Fibroblast of lung (primary cell): ENCODE measurements around the gene SLC44A1. TPM values are rescaled to one million over a fixed set of nuclear protein-coding genes. Genes with fewer than 3 reads are reported as not detected.

ENCODE experiments used
- DNase-seq, 2 donors: peaks; one replicate each; pipeline versions ENCODE4 v3.0.0 to v3.0.0-alpha.2; 2010; ENCODE audit warnings: low read depth in 2 of 2
- H2AFZ ChIP-seq: 2 replicates; pipeline ENCODE4 v1.5.1; 2012; ENCODE audit warnings: low read length, control low read depth, inconsistent platforms
- H3K27ac ChIP-seq: 2 replicates; pipeline ENCODE4 v1.5.1; 2011; ENCODE audit warnings: low read length, control low read depth; ENCODE audit not compliant: insufficient read depth
- H3K27me3 ChIP-seq: 2 replicates; pipeline ENCODE4 v1.5.1; 2011; ENCODE audit warnings: mild to moderate bottlenecking, low read length; ENCODE audit not compliant: control insufficient read depth, insufficient read depth
- H3K36me3 ChIP-seq: 2 replicates; pipeline ENCODE4 v1.5.1; 2011; ENCODE audit warnings: low read length; ENCODE audit not compliant: control insufficient read depth, insufficient read depth
- H3K4me1 ChIP-seq: 2 replicates; pipeline ENCODE4 v1.5.1; 2011; ENCODE audit warnings: low read length; ENCODE audit not compliant: control insufficient read depth, insufficient read depth; ENCODE audit errors: extremely low read depth
- H3K4me2 ChIP-seq: 2 replicates; pipeline ENCODE4 v1.5.1; 2011; ENCODE audit warnings: low read length, control low read depth; ENCODE audit not compliant: insufficient read depth; ENCODE audit errors: extremely low read depth
- H3K4me3 ChIP-seq, 4 experiments: fragments of 200-600 bp in 1 of 4; sonication (generic) in 1 of 4; replicated peaks in 1 of 4; 2 replicates each; pipeline ENCODE4 v1.5.1; 2011 to 2016; ENCODE audit warnings: low read length in 4 of 4, low read depth in 3 of 4, mild to moderate bottlenecking in 3 of 4, control low read depth in 2 of 4, inconsistent platforms in 1 of 4, mixed read lengths in 1 of 4; ENCODE audit not compliant: insufficient read depth in 1 of 4; ENCODE audit errors: control extremely low read depth in 1 of 4
- H3K79me2 ChIP-seq: 2 replicates; pipeline ENCODE4 v1.5.1; 2012; ENCODE audit warnings: mild to moderate bottlenecking, low read length, inconsistent platforms; ENCODE audit not compliant: control insufficient read depth, insufficient read depth
- H3K9ac ChIP-seq: 2 replicates; pipeline ENCODE4 v1.5.1; 2011; ENCODE audit warnings: mild to moderate bottlenecking, low read length, control low read depth; ENCODE audit not compliant: insufficient read depth
- H3K9me3 ChIP-seq: 2 replicates; pipeline ENCODE4 v1.5.1; 2012; ENCODE audit warnings: low read depth, low read length; ENCODE audit not compliant: control insufficient read depth, insufficient read depth
- H4K20me1 ChIP-seq: 2 replicates; pipeline ENCODE4 v1.5.1; 2011; ENCODE audit warnings: low read length; ENCODE audit not compliant: control insufficient read depth, insufficient read depth; ENCODE audit errors: extremely low read depth
- EZH2 ChIP-seq: IDR thresholded peaks from 2 replicates; pipeline ENCODE4 v1.5.1; 2012; ENCODE audit warnings: low read length, control low read depth, mild to moderate bottlenecking; ENCODE audit errors: missing control alignments
- polyA plus RNA-seq, 2 donors: library from polyadenylated mRNA; depleted of rRNA in 1 of 2; stranded (reverse) in 1 of 2; unstranded in 1 of 2; fragments of >200 nt; gene quantifications; 2 replicates each; pipeline ENCODE4 v1.2.1, GENCODE V29; 2011 to 2012; ENCODE audit warnings: missing spikeins in 1 of 2
- total RNA-seq: library from RNA; depleted of rRNA; stranded (reverse); fragments of >200 nt; gene quantifications from 2 replicates; pipeline ENCODE4 v1.2.1, GENCODE V29; 2014
- TF ChIP-seq, protein P1 (sequence below), 2 donors: IDR thresholded peaks in 1 of 2; conservative IDR thresholded peaks in 1 of 2; 1 replicate in 1 of 2; 2 replicates in 1 of 2; pipeline ENCODE4 v1.5.1; 2011 to 2012; ENCODE audit warnings: low read length in 2 of 2, control low read depth in 1 of 2, inconsistent platforms in 1 of 2, low read depth in 1 of 2, mild to moderate bottlenecking in 1 of 2

Gene SLC44A1
- total and polyA plus RNA-seq, 2 donors (not counting 1 experiment from before 2014, with no cell fraction given): 35.9 to 54.2 TPM

DNA sequence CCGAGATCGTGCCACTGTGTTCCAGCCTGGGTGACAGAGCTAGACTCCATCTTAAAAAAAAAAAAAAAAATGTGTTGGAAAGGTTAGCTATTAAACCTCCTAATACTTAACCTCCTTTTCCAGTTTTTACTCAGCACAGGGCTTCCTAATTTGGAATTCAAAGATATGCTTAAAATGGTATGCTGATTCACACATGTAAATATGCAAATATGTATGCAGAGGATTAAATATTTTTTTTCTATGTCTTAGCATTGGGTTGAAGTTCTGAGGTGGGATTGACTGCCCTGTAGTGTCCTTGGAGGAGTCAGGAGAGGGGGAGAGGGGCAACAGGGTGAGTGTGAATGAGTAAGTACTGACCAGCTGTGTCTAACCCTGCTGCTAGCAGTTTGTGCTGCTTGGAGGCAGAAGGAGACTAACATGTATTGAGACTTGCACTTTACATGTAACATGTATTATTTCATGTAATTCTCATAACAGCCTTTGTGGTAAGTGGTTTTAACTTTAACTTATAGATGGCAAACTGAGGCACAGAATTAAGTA, 63.2 kb downstream of the SLC44A1 start:
- Histone ChIP-seq H3K27ac (no peak overlapping the region), H4K20me1 (no peaks in the 10 kb centered on the region), H3K36me3 (no peaks in the 10 kb centered on the region), H2AFZ (no peak overlapping the region), H3K4me1 (peaks cover 2% of the 10 kb centered on the region), H3K9me3 (no peaks in the 10 kb centered on the region), H3K9ac (no peak overlapping the region), H3K4me2 (no peak overlapping the region), H3K4me3 (no peak overlapping the region), H3K79me2 (no peaks in the 10 kb centered on the region), H3K27me3 (no peaks in the 10 kb centered on the region)
- DNase-seq: peak in 1 of 2 donors; percentile 22
- TF ChIP-seq, protein P1, sequence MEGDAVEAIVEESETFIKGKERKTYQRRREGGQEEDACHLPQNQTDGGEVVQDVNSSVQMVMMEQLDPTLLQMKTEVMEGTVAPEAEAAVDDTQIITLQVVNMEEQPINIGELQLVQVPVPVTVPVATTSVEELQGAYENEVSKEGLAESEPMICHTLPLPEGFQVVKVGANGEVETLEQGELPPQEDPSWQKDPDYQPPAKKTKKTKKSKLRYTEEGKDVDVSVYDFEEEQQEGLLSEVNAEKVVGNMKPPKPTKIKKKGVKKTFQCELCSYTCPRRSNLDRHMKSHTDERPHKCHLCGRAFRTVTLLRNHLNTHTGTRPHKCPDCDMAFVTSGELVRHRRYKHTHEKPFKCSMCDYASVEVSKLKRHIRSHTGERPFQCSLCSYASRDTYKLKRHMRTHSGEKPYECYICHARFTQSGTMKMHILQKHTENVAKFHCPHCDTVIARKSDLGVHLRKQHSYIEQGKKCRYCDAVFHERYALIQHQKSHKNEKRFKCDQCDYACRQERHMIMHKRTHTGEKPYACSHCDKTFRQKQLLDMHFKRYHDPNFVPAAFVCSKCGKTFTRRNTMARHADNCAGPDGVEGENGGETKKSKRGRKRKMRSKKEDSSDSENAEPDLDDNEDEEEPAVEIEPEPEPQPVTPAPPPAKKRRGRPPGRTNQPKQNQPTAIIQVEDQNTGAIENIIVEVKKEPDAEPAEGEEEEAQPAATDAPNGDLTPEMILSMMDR (conservative IDR thresholded peaks at IDR 0.05 in 1 of 2, IDR thresholded peaks at IDR 0.05 in 1 of 2; ENCODE audit: low read depth in 1 of 2, low read length in 2 of 2): no peak
- TF ChIP-seq EZH2: no peak

DNA sequence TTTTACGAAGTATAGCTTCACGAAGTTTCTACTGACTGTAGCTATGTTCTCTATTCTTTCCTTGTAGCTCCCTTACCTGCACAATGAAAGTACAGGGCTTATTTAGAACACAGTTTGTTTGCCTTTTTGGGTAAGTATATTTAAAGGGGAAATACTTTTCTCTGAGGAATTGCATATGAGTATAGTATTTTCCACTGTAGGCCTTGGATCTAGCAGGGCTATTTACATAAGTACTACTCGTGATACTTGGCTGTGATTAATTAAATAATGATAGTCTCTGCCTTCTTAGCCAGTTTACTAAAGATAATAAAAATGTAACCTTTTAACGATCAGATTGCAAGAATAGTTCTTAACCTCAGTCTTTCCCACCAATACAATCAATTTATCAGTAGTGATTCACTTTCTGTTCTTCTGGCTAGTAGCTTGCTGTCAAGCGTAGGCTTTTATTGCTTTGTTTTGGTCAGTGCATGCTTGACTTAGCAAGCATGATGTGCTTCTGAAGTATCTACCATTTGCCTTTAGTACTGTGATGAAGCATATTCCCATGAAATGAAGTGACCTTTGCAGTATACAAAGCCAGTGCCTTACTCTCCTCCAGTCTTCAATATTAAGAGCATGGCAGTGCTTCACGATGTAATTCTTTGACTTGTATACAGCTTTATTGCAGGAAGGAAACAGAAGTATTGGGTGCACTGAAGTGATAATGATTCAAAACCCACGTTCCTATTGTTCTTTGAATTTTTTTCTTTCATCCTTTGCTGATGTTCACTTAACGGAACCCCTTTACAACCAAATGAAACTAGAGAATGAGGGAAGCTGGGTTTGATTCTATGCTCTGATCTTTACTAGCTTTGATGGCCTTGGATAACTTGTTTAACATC, 64.2 kb downstream of the SLC44A1 start:
- H3K27me3 ChIP-seq: no peaks in the 10 kb centered on the region
- H3K9me3 ChIP-seq: no peaks in the 10 kb centered on the region
- no peaks in the 10 kb centered on the region for H3K79me2 ChIP-seq
- H3K4me3 ChIP-seq: no peak overlapping the region
- no peak for TF ChIP-seq EZH2
- TF ChIP-seq, protein P1 (conservative IDR thresholded peaks at IDR 0.05 in 1 of 2, IDR thresholded peaks at IDR 0.05 in 1 of 2; ENCODE audit: low read depth in 1 of 2, low read length in 2 of 2): no peak
- H3K4me2 ChIP-seq: no peak overlapping the region
- H2AFZ ChIP-seq: no peak overlapping the region
- peak in 1 of 2 donors; percentile 55 for DNase-seq
- no peaks in the 10 kb centered on the region for H3K36me3 ChIP-seq
- peaks cover 2% of the 10 kb centered on the region for H3K4me1 ChIP-seq
- no peak overlapping the region for H3K9ac ChIP-seq
- no peak overlapping the region for H3K27ac ChIP-seq
- no peaks in the 10 kb centered on the region for H4K20me1 ChIP-seq

DNA sequence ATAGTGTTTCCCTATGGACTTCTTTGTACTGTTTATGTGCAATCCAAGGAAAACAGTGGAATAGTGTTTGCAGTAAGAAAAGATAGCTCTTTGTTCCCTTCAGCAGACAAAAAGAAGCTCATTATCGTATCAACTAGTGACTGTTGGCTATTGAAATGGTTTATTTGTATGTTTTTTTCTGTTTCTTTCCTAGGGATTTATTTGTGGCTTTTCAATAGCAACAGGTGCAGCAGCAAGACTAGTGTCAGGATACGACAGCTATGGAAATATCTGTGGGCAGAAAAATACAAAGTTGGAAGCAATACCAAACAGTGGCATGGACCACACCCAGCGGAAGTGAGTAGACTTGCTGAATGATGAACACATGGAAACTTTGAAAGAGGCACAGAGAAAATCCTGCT, 65.1 kb downstream of the SLC44A1 start:
- Histone ChIP-seq H3K4me3 (no peak overlapping the region), H3K4me1 (peaks cover 2% of the 10 kb centered on the region), H4K20me1 (no peaks in the 10 kb centered on the region), H3K27ac (no peak overlapping the region), H3K27me3 (no peaks in the 10 kb centered on the region), H3K4me2 (no peak overlapping the region), H3K9me3 (no peaks in the 10 kb centered on the region), H2AFZ (no peak overlapping the region), H3K9ac (no peak overlapping the region), H3K36me3 (no peaks in the 10 kb centered on the region), H3K79me2 (no peaks in the 10 kb centered on the region)
- TF ChIP-seq, protein P1 (conservative IDR thresholded peaks at IDR 0.05 in 1 of 2, IDR thresholded peaks at IDR 0.05 in 1 of 2; ENCODE audit: low read depth in 1 of 2, low read length in 2 of 2): no peak
- TF ChIP-seq EZH2: no peak
- no peak for DNase-seq
